HG02973 (cell line): Measurements from ENCODE around the gene VIP.

Experiments used
- ATAC-seq: cut with Tn5 transposase; IDR thresholded peaks from one replicate; pipeline ENCODE4 v1.9.1; 2021; ENCODE audit warnings: moderate library complexity; ENCODE audit not compliant: unreplicated experiment

Gene VIP

DNA sequence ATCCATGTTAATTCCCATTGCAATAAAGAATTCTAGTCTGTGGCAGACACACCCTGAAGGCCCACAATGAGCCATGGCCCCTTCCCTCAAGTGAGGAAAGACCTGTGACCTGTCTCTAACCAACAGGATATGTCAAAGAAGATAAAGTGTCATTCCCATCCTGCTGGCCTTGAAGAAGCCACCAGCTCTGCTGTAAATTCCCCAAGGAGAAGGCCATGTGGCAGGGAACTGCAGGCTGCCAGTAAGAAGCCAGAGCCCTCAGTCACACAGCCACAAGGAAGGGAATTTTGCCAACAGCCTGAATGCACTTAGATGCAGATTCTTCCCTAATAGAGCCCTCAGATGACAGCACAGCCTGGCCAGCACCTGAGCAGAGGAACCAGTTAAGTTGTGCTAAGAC lies 24.8 kb downstream of the VIP start:
- ATAC-seq: no peak

DNA sequence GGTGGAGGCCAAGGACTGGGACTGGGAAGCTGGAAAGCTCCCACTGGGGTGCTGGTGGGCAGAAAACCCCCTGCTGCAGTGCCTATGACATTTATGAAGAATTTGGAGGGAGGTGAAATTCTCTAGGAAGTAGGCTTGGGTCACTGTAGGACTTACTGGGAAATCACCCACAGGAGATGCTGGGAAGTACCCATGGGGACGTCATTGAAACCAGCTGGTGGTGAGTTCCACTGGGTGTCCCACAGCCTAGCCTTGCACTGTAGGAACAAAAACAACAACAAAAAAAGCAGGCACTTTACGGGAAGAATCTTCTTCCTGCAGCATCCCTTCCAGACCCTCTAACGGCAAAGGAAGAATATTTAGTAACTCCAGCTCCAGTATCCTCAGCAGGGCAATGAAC lies 26.2 kb downstream of the VIP start:
- no peak for ATAC-seq

DNA sequence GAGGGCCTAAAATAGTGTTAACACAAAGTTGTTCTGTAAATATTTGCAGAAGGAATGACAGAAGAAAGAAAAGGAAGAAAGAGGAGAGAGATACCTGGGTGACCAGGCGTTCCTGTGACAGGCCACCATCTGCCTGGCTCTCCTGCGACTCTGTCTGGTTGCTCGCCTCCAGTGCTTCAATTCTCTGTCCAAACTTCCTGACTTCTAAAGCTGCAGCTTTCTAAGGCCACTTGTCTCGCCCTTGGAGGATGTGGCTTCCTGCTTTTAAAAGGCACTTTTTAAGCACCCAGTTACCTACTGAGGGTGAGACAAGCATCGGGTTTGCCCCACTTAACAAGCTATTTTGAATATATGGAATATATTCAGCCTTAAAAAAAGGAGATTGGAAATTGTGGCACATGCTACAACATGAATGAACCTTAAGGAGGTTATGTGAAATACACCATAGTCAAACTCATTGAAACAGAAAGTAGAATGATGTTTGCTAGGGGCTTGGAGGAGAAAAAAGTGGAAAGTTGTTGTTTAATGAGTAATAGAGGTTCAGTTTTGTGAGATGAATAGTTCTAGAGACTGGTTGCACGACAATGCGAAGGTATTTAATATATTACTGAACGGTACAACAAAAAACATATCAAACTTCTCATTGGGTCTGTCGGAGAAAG lies 32.8 kb downstream of the VIP start:
- no peak for ATAC-seq

DNA sequence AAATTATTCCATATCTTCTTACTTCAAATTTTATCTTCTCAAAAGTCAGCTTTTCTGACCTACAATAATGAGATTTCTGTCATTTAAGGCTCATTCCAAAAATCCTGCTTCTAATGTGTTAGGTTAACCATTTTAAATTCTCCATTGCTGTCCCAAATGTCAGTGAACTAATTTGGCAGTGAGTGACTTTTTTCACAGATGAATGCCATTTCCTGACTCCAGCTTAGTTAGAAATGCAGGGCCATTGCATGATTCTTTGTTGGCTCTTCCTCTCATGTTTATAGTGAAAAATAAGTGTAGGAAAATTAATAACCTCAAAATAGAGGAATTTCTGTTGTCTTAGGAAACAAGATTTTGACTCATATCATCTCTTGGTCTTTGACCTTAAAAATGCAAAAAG lies 44.1 kb downstream of the VIP start:
- no peak for ATAC-seq

DNA sequence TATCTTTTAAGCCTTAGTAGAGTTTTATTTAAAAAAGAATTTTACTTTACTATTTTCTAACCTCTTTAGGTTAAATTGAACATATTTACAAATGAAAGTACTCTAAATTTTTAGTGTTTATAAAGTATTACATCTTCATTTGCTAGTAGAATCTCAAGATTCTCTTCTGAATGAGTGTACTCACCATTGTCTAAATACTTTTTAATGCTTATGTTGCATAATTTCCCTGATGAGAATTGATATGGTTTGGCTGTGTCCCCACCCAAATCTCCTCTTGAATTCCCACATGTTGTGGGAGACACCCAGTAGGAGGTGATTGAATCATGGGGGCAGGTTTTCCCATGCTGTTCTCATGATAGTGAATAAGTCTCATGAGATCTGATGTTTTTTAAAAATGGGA lies 53.6 kb downstream of the VIP start:
- no peak for ATAC-seq
